ENCODE measurements around the gene NUB1. TPM values are rescaled to one million over a fixed set of nuclear protein-coding genes. Genes with fewer than 3 reads are reported as not detected.

The NUB1 gene
- total RNA-seq, 1 donor from 2014 or later: 47.5 TPM

GRCh38 chr7:151306374-151306773 is 35.2 kb upstream of the NUB1 start:
- ChIA-PET CTCF (no interaction called here), POLR2A (no interaction called here)
- Mint-ChIP-seq H3K27me3 (peaks cover 34% of the 10 kb centered on the region), H3K4me1 (peaks cover 5% of the 10 kb centered on the region), H3K9me3 (no peaks in the 10 kb centered on the region), H3K27ac (no peak overlapping the region), H3K4me3 (no peak overlapping the region), H3K36me3 (ENCODE audit: low read depth) (no peaks in the 10 kb centered on the region)
- intact Hi-C loops (cut with micrococcal nuclease): loop anchor here (5.0 kb wide), 1 partner anchor 409 kb away; no protein-coding TSS in a partner anchor
- no peak for ATAC-seq (ENCODE audit: low read depth)
- no peak for TF ChIP-seq CTCF (IDR thresholded peaks at IDR 0.05)
- no peak for DNase-seq

GRCh38 chr7:151306860-151307259 is 34.8 kb upstream of the NUB1 start:
- POLR2A ChIA-PET: no interaction called here
- H3K4me3 Mint-ChIP-seq: no peak overlapping the region
- H3K27me3 Mint-ChIP-seq: peaks cover 32% of the 10 kb centered on the region

GRCh38 chr7:151307536-151307935 is 34.1 kb upstream of the NUB1 start:
- Mint-ChIP-seq H3K36me3 (ENCODE audit: low read depth) (no peaks in the 10 kb centered on the region), H3K9me3 (no peaks in the 10 kb centered on the region), H3K4me1 (peaks cover 5% of the 10 kb centered on the region), H3K27ac (no peak overlapping the region), H3K27me3 (peaks cover 30% of the 10 kb centered on the region), H3K4me3 (no peak overlapping the region)
- DNase-seq (no peak), ATAC-seq (ENCODE audit: low read depth) (no peak)
- intact Hi-C loops (cut with micrococcal nuclease): loop anchor here (5.0 kb wide), 1 partner anchor 410 kb away; no protein-coding TSS in a partner anchor
- CTCF ChIA-PET: no interaction called here
- POLR2A ChIA-PET: no interaction called here
- TF ChIP-seq CTCF (IDR thresholded peaks at IDR 0.05): no peak

More at GRCh38 chr7:151306860-151307259, 34.8 kb upstream of the NUB1 start:
- Mint-ChIP-seq H3K36me3 (ENCODE audit: low read depth) (no peaks in the 10 kb centered on the region), H3K9me3 (no peaks in the 10 kb centered on the region), H3K4me1 (peaks cover 5% of the 10 kb centered on the region), H3K27ac (no peak overlapping the region)
- intact Hi-C loops (cut with micrococcal nuclease): loop anchor here (5.0 kb wide), 1 partner anchor 410 kb away; no protein-coding TSS in a partner anchor
- DNase-seq: no peak
- TF ChIP-seq CTCF (IDR thresholded peaks at IDR 0.05): no peak
- CTCF ChIA-PET: no interaction called here
- no peak for ATAC-seq (ENCODE audit: low read depth)

GRCh38 chr7:151308256-151308655 is 33.4 kb upstream of the NUB1 start:
- no peaks in the 10 kb centered on the region for H3K9me3 Mint-ChIP-seq
- DNase-seq (no peak), ATAC-seq (ENCODE audit: low read depth) (no peak)
- intact Hi-C loops (cut with micrococcal nuclease): loop anchor here (5.0 kb wide), 1 partner anchor 411 kb away; no protein-coding TSS in a partner anchor
- no peak for TF ChIP-seq CTCF (IDR thresholded peaks at IDR 0.05)
- H3K27ac Mint-ChIP-seq: no peak overlapping the region
- H3K4me1 Mint-ChIP-seq: peaks cover 5% of the 10 kb centered on the region
- POLR2A ChIA-PET: no interaction called here
- no peaks in the 10 kb centered on the region for H3K36me3 Mint-ChIP-seq (ENCODE audit: low read depth)
- CTCF ChIA-PET: no interaction called here
- peaks cover 30% of the 10 kb centered on the region for H3K27me3 Mint-ChIP-seq
- no peak overlapping the region for H3K4me3 Mint-ChIP-seq

GRCh38 chr7:151308791-151309190 is 32.8 kb upstream of the NUB1 start:
- ATAC-seq (ENCODE audit: low read depth) (no peak), DNase-seq (no peak)
- intact Hi-C loops (cut with micrococcal nuclease): loop anchor here (5.0 kb wide), 1 partner anchor 411 kb away; no protein-coding TSS in a partner anchor
- Mint-ChIP-seq H3K4me1 (peaks cover 2% of the 10 kb centered on the region), H3K27me3 (peaks cover 27% of the 10 kb centered on the region), H3K4me3 (no peak overlapping the region), H3K27ac (no peak overlapping the region), H3K9me3 (no peaks in the 10 kb centered on the region), H3K36me3 (ENCODE audit: low read depth) (no peaks in the 10 kb centered on the region)
- ChIA-PET POLR2A (no interaction called here), CTCF (no interaction called here)
- no peak for TF ChIP-seq CTCF (IDR thresholded peaks at IDR 0.05)
